ENCODE measurements around the gene TNNI3.
A peak's percentile ranks its signal among the peaks of the same experiment; 100 is the strongest.

Gene TNNI3

DNA sequence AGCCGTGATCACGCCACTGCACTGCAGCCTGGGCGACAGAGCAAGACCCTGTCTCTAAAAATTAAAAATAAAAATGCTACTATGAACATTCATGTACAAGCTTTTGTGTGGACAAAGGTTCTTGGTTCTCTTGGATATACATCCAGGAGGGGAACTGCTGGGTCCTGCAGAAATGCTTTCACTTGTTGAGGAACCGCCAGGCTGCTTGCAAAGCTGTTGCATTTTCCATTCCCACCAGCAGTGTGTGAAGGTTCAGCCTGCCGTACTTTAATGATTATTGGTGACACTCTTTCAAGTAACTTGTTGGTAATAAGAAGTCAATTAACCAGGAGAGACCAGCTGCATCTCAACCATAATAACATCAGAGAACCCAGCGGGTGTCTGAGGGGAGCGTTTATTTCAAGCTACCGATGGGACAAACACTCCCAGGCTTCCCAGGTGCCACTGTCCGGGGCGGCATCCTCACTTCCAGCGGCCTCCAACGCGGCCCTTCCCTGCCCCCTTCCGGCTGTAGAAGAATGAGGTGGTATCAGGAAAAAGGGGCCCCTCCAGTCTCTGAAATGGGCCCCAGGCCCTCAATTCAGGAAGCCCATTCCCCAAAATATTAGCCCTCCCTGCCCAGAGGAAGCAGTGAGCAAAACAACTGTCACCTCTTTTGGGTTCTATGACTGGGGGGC is 24.9 kb downstream of the TNNI3 start:
- TF ChIP-seq, protein P1, sequence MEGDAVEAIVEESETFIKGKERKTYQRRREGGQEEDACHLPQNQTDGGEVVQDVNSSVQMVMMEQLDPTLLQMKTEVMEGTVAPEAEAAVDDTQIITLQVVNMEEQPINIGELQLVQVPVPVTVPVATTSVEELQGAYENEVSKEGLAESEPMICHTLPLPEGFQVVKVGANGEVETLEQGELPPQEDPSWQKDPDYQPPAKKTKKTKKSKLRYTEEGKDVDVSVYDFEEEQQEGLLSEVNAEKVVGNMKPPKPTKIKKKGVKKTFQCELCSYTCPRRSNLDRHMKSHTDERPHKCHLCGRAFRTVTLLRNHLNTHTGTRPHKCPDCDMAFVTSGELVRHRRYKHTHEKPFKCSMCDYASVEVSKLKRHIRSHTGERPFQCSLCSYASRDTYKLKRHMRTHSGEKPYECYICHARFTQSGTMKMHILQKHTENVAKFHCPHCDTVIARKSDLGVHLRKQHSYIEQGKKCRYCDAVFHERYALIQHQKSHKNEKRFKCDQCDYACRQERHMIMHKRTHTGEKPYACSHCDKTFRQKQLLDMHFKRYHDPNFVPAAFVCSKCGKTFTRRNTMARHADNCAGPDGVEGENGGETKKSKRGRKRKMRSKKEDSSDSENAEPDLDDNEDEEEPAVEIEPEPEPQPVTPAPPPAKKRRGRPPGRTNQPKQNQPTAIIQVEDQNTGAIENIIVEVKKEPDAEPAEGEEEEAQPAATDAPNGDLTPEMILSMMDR (conservative IDR thresholded peaks at IDR 0.05; ENCODE audit: low read depth, low read length), result peak; percentile 1
- H3K4me3 ChIP-seq (ENCODE audit: low read length), result no peak overlapping the region
- DNase-seq (ENCODE audit: low read depth), result no peak

GRCh38 chr19:55131421-55131820 is 26.1 kb downstream of the TNNI3 start:
- TF ChIP-seq, protein P1 (conservative IDR thresholded peaks at IDR 0.05; ENCODE audit: low read depth, low read length), result no peak
- H3K4me3 ChIP-seq (ENCODE audit: low read length), result no peak overlapping the region
- DNase-seq (ENCODE audit: low read depth), result no peak

- TF ChIP-seq, protein P1 (conservative IDR thresholded peaks at IDR 0.05; ENCODE audit: low read depth, low read length), result no peak
- no peak for DNase-seq (ENCODE audit: low read depth)
- no peak overlapping the region for H3K4me3 ChIP-seq (ENCODE audit: low read length)
Observed at GRCh38 chr19:55119053-55119452, 38.5 kb downstream of the TNNI3 start.

DNA sequence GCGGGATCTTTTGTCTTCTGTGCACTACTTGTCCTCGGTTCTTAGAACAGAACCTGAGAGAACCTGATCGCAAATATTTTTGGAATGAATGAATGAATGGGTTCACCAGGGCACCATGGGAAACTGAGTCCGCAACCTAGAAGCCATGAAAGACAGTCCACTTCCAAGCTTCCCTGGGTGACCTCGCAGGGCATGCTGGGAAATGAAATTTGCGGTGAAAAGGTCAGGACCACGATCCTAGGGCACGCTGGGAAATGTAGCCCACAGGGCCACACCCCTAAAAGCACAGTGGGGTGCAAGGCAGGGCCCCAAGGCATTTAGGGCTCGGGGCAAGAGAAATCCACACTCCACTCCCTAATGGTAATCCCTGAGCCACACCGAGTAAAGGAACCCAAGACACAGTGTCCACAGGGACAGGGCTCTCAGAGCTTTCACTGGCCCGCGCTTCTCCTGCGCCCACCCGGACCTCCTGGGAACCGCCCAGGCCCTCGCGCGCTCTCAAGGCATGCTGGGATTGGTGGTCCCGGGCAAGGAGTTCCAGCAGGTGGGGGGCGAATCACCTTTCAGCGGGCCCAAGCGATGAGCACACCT is 39.0 kb downstream of the TNNI3 start:
- TF ChIP-seq, protein P1 (conservative IDR thresholded peaks at IDR 0.05; ENCODE audit: low read depth, low read length), result no peak
- H3K4me3 ChIP-seq (ENCODE audit: low read length), result peak overlapping the region; percentile 76
- no peak for DNase-seq (ENCODE audit: low read depth)

- TF ChIP-seq, protein P1 (conservative IDR thresholded peaks at IDR 0.05; ENCODE audit: low read depth, low read length), result no peak
- peak; percentile 96 for DNase-seq (ENCODE audit: low read depth)
- peak overlapping the region; percentile 76 for H3K4me3 ChIP-seq (ENCODE audit: low read length)
Observed at GRCh38 chr19:55117663-55118391, 39.7 kb downstream of the TNNI3 start.

- DNase-seq (ENCODE audit: low read depth), result no peak
- peak within 1 kb of the TSS; percentile 93 for H3K4me3 ChIP-seq (ENCODE audit: low read length)
- TF ChIP-seq, protein P1 (conservative IDR thresholded peaks at IDR 0.05; ENCODE audit: low read depth, low read length), result no peak
Observed at GRCh38 chr19:55116859-55117662, 40.5 kb downstream of the TNNI3 start, which contains the start of gene PPP1R12C. PPP1R12C (minus strand) TSS chr19:55117637; CDS start chr19:55117543, 94 bp downstream.
